GM23248 (cell line): ENCODE measurements around the gene FILIP1L. TPM values are rescaled to one million over a fixed set of nuclear protein-coding genes. Genes with fewer than 3 reads are reported as not detected.

ENCODE experiments used
- DNase-seq: peaks from one replicate; pipeline ENCODE4 v3.0.0-alpha.2; 2015
- H2AFZ ChIP-seq: fragments of 200-600 bp; sonication (generic); 2 replicates; pipeline ENCODE4 v1.6.1; 2016; ENCODE audit warnings: antibody characterized with exemption
- H3F3A ChIP-seq: fragments of 200-600 bp; sonication (generic); 2 replicates; pipeline ENCODE4 v1.6.1; 2016; ENCODE audit warnings: mild to moderate bottlenecking, antibody characterized with exemption, mixed run types; ENCODE audit not compliant: insufficient read depth
- H3K27ac ChIP-seq: fragments of 200-600 bp; sonication (generic); 2 replicates; pipeline ENCODE4 v1.5.1; 2016; ENCODE audit warnings: mild to moderate bottlenecking
- H3K27me3 ChIP-seq: fragments of 200-600 bp; sonication (generic); replicated peaks from 2 replicates; pipeline ENCODE4 v1.6.1; 2016; ENCODE audit warnings: mild to moderate bottlenecking; ENCODE audit not compliant: insufficient read depth
- H3K36me3 ChIP-seq: fragments of 200-600 bp; sonication (generic); 2 replicates; pipeline ENCODE4 v1.6.1; 2016; ENCODE audit warnings: low read depth, mild to moderate bottlenecking
- H3K4me1 ChIP-seq: fragments of 200-600 bp; sonication (generic); 2 replicates; pipeline ENCODE4 v1.6.1; 2016; ENCODE audit warnings: mild to moderate bottlenecking; ENCODE audit not compliant: insufficient read depth
- H3K4me2 ChIP-seq: fragments of 200-600 bp; sonication (generic); one replicate; pipeline ENCODE4 v1.6.1; 2016; ENCODE audit warnings: mild to moderate bottlenecking; ENCODE audit not compliant: unreplicated experiment
- H3K4me3 ChIP-seq: fragments of 200-600 bp; sonication (generic); 2 replicates; pipeline ENCODE4 v1.5.1; 2016; ENCODE audit warnings: mild to moderate bottlenecking
- H3K79me2 ChIP-seq: fragments of 200-600 bp; sonication (generic); 2 replicates; pipeline ENCODE4 v1.6.1; 2016; ENCODE audit warnings: mild to moderate bottlenecking; ENCODE audit not compliant: insufficient read depth
- H3K9ac ChIP-seq: fragments of 200-600 bp; sonication (generic); 2 replicates; pipeline ENCODE4 v1.6.1; 2016; ENCODE audit warnings: mild to moderate bottlenecking
- H3K9me2 ChIP-seq: fragments of 200-600 bp; sonication (generic); 2 replicates; pipeline ENCODE4 v1.6.1; 2016; ENCODE audit warnings: mixed run types, mild to moderate bottlenecking, moderate library complexity; ENCODE audit not compliant: insufficient read depth
- H3K9me3 ChIP-seq: fragments of 200-600 bp; sonication (generic); one replicate; pipeline ENCODE4 v1.6.1; 2017; ENCODE audit warnings: low read depth
- H4K20me1 ChIP-seq: fragments of 200-600 bp; sonication (generic); 2 replicates; pipeline ENCODE4 v1.6.0; 2016; ENCODE audit not compliant: insufficient read depth
- EZH2 ChIP-seq: fragments of 200-600 bp; sonication (generic); IDR thresholded peaks from 2 replicates; pipeline ENCODE4 v1.6.1; 2018; ENCODE audit warnings: antibody characterized with exemption, mild to moderate bottlenecking; ENCODE audit not compliant: insufficient read depth, poor library complexity, severe bottlenecking
- EZH2phosphoT487 ChIP-seq: fragments of 200-600 bp; sonication (generic); IDR thresholded peaks from 2 replicates; pipeline ENCODE4 v1.6.1; 2018; ENCODE audit warnings: antibody characterized with exemption, moderate library complexity, mild to moderate bottlenecking, low read depth; ENCODE audit not compliant: insufficient read depth
- WGBS, 2 experiments: methylation state at CpG; one replicate each; pipeline ENCODE4 v1.1.6; 2015 to 2017; ENCODE audit warnings: low lambda C conversion rate in 2 of 2, low coverage in 1 of 2; ENCODE audit errors: missing lambda C conversion rate in 2 of 2; 5-methylcytosine and 5-hydroxymethylcytosine counted together
- in situ Hi-C: fragments of 300-500 bp; cut with MboI; formaldehyde crosslinking; loops from 2 replicates; pipeline ENCODE4 v1.15.0; 2020
- polyA plus RNA-seq: library from polyadenylated mRNA; unstranded; fragments of >200 nt; fragmentation: Nextera tagmentation; extraction: Ambion mirVana; gene quantifications from 2 replicates; pipeline ENCODE4 v1.2.1, GENCODE V29; 2016
- total RNA-seq: library from RNA; depleted of rRNA; stranded (reverse); fragments of >200 nt; shearing (Covaris generic); gene quantifications from 2 replicates; pipeline ENCODE4 v1.2.3, GENCODE V29; 2014

Gene FILIP1L
- total and polyA plus RNA-seq, 2 experiments from 2014 or later: 45.0 to 66.3 TPM

- Histone ChIP-seq H3K36me3 (no peaks in the 10 kb centered on the region), H3K4me1 (peaks cover 22% of the 10 kb centered on the region), H3K4me3 (no peak overlapping the region), H3K9me3 (no peaks in the 10 kb centered on the region), H3K27me3 (no peaks in the 10 kb centered on the region), H3K4me2 (no peak overlapping the region), H3K9ac (no peak overlapping the region), H3K79me2 (no peaks in the 10 kb centered on the region), H3F3A (peaks cover 26% of the 10 kb centered on the region), H3K27ac (no peak overlapping the region), H2AFZ (no peak overlapping the region), H3K9me2 (no peaks in the 10 kb centered on the region), H4K20me1 (no peaks in the 10 kb centered on the region)
- no peak for TF ChIP-seq EZH2phosphoT487
- in situ Hi-C loops: no loop called here
- no peak for DNase-seq
- 92 to 93% methylated on average over 7 of the region's 7 CpGs for WGBS, 2 experiments
Measured at GRCh38 chr3:99927671-99928457, 186.4 kb downstream of the FILIP1L start.

- no peaks in the 10 kb centered on the region for H3K36me3 ChIP-seq
- H4K20me1 ChIP-seq: no peaks in the 10 kb centered on the region
- TF ChIP-seq EZH2phosphoT487 (no peak), EZH2 (no peak)
- H3K4me2 ChIP-seq: peak overlapping the region; percentile 24
- H3K4me1 ChIP-seq: peaks cover 25% of the 10 kb centered on the region
- H3K9ac ChIP-seq: no peak overlapping the region
- in situ Hi-C loops: no loop called here
- H3K79me2 ChIP-seq: no peaks in the 10 kb centered on the region
- H3K9me2 ChIP-seq: no peaks in the 10 kb centered on the region
- 10 to 15% methylated on average over 4 of the region's 4 CpGs for WGBS, 2 experiments
- H3K27me3 ChIP-seq: no peaks in the 10 kb centered on the region
- peak; percentile 87 for DNase-seq
- peaks cover 26% of the 10 kb centered on the region for H3F3A ChIP-seq
- no peaks in the 10 kb centered on the region for H3K9me3 ChIP-seq
- H3K27ac ChIP-seq: peak overlapping the region; percentile 13
- 0 out of 2 replicates have a peak overlapping the region, but pooled peaks have one; percentile 13 for H3K4me3 ChIP-seq
- H2AFZ ChIP-seq: peak overlapping the region; percentile 39; the same call in 1 of the 2 replicates
Measured at GRCh38 chr3:99925584-99926230, 188.6 kb downstream of the FILIP1L start.

GRCh38 chr3:99923873-99924272 is 190.4 kb downstream of the FILIP1L start:
- Histone ChIP-seq H3K4me3 (no peak overlapping the region), H3F3A (peaks cover 17% of the 10 kb centered on the region), H4K20me1 (no peaks in the 10 kb centered on the region), H3K79me2 (no peaks in the 10 kb centered on the region), H3K27me3 (no peaks in the 10 kb centered on the region), H3K9ac (no peak overlapping the region), H3K4me2 (no peak overlapping the region), H3K36me3 (no peaks in the 10 kb centered on the region), H3K27ac (no peak overlapping the region), H3K9me3 (no peaks in the 10 kb centered on the region), H2AFZ (no peak overlapping the region), H3K9me2 (no peaks in the 10 kb centered on the region), H3K4me1 (peaks cover 25% of the 10 kb centered on the region)
- TF ChIP-seq EZH2 (no peak), EZH2phosphoT487 (no peak)
- no peak for DNase-seq
- in situ Hi-C loops: no loop called here

GRCh38 chr3:99921986-99922385 is 192.3 kb downstream of the FILIP1L start:
- H3F3A ChIP-seq: peaks cover 17% of the 10 kb centered on the region
- no peaks in the 10 kb centered on the region for H3K36me3 ChIP-seq
- no peaks in the 10 kb centered on the region for H3K9me3 ChIP-seq
- no peak overlapping the region for H3K9ac ChIP-seq
- H3K9me2 ChIP-seq: no peaks in the 10 kb centered on the region
- H3K27ac ChIP-seq: no peak overlapping the region
- 43 to 56% methylated on average over 1 of the region's 1 CpG for WGBS, 2 experiments
- in situ Hi-C loops: no loop called here
- H3K4me1 ChIP-seq: peaks cover 28% of the 10 kb centered on the region
- H3K27me3 ChIP-seq: no peaks in the 10 kb centered on the region
- no peak overlapping the region for H3K4me2 ChIP-seq
- no peak overlapping the region for H2AFZ ChIP-seq
- no peaks in the 10 kb centered on the region for H3K79me2 ChIP-seq
- H4K20me1 ChIP-seq: no peaks in the 10 kb centered on the region
- TF ChIP-seq EZH2: no peak
- no peak for TF ChIP-seq EZH2phosphoT487
- H3K4me3 ChIP-seq: no peak overlapping the region
- no peak for DNase-seq

- no peak overlapping the region for H3K4me3 ChIP-seq
- TF ChIP-seq EZH2: no peak
- TF ChIP-seq EZH2phosphoT487: no peak
- H3K9ac ChIP-seq: no peak overlapping the region
- no peaks in the 10 kb centered on the region for H4K20me1 ChIP-seq
- no peak overlapping the region for H3K4me2 ChIP-seq
- no peaks in the 10 kb centered on the region for H3K27me3 ChIP-seq
- H3K4me1 ChIP-seq: peaks cover 27% of the 10 kb centered on the region
- H3K79me2 ChIP-seq: no peaks in the 10 kb centered on the region
- in situ Hi-C loops: no loop called here
- H2AFZ ChIP-seq: no peak overlapping the region
- no peaks in the 10 kb centered on the region for H3K9me2 ChIP-seq
- H3K9me3 ChIP-seq: no peaks in the 10 kb centered on the region
- no peak overlapping the region for H3K27ac ChIP-seq
- no peak for DNase-seq
- 95 to 100% methylated on average over 1 of the region's 1 CpG for WGBS, 2 experiments
- H3K36me3 ChIP-seq: no peaks in the 10 kb centered on the region
- peaks cover 11% of the 10 kb centered on the region for H3F3A ChIP-seq
Measured at GRCh38 chr3:99921377-99921695, 193.0 kb downstream of the FILIP1L start.
